Esophagus muscularis mucosa (tissue), 4 donors: Measurements from ENCODE around the gene SLC12A6. TPM values are rescaled to one million over a fixed set of nuclear protein-coding genes. Genes with fewer than 3 reads are reported as not detected.
"Not testable (repeated sequence)": the region's sequence is repeated elsewhere in the genome, so short reads cannot be mapped to it uniquely, and the experiment has no call there.

Experiments
- DNase-seq: peaks from one replicate; pipeline ENCODE4 v3.0.0-alpha.2; 2017; ENCODE audit errors: extremely low spot score
- H3K27ac ChIP-seq, 4 donors: fragments of 200-600 bp; sonication (generic); replicated peaks in 1 of 4; 1 replicate in 3 of 4; 2 replicates in 1 of 4; pipeline ENCODE4 v1.5.1; 2016 to 2019; ENCODE audit warnings: mild to moderate bottlenecking in 1 of 4
- H3K27me3 ChIP-seq, 4 donors: fragments of 200-600 bp; sonication (generic); one replicate each; pipeline versions ENCODE4 v1.5.1 to v1.6.0; 2016 to 2019
- H3K36me3 ChIP-seq, 4 donors: fragments of 200-600 bp; sonication (generic); one replicate each; pipeline ENCODE4 v1.5.1; 2016 to 2019
- H3K4me1 ChIP-seq, 4 donors: fragments of 200-600 bp; sonication (generic); one replicate each; pipeline ENCODE4 v1.5.1; 2016 to 2019
- H3K4me3 ChIP-seq, 4 donors: fragments of 200-600 bp; sonication (generic); 1 replicate in 2 of 4; 2 replicates in 2 of 4; pipeline ENCODE4 v1.5.1; 2016 to 2019; ENCODE audit warnings: mild to moderate bottlenecking in 4 of 4, moderate library complexity in 1 of 4
- H3K9me3 ChIP-seq, 4 donors: fragments of 200-600 bp; sonication (generic); 1 replicate in 3 of 4; 2 replicates in 1 of 4; pipeline ENCODE4 v1.5.1; 2016 to 2019
- CTCF ChIP-seq, 3 experiments: fragments of 200-600 bp in 2 of 3; fragments of 450-650 bp in 1 of 3; sonication (generic) in 2 of 3; IDR thresholded peaks; one replicate each; pipeline ENCODE4 v1.5.1; 2017 to 2019; ENCODE audit warnings: antibody characterized with exemption in 3 of 3, mild to moderate bottlenecking in 2 of 3, moderate library complexity in 1 of 3
- EP300 ChIP-seq: sonication (generic); formaldehyde crosslinking; IDR thresholded peaks from one replicate; pipeline ENCODE4 v1.6.1; 2017; ENCODE audit warnings: antibody characterized with exemption
- POLR2A ChIP-seq: fragments of 450-650 bp; IDR thresholded peaks from one replicate; pipeline ENCODE4 v1.6.1; 2017; ENCODE audit warnings: antibody characterized with exemption, moderate library complexity, mild to moderate bottlenecking, low read depth
- POLR2AphosphoS5 ChIP-seq, 2 donors: sonication (generic); formaldehyde crosslinking; IDR thresholded peaks; one replicate each; pipeline ENCODE4 v1.6.1; 2017; ENCODE audit warnings: antibody characterized with exemption in 2 of 2
- WGBS: methylation state at CpG from one replicate; pipeline ENCODE4 v1.1.5; 2018; 5-methylcytosine and 5-hydroxymethylcytosine counted together
- intact Hi-C: fragments of 100-400 bp; cut with DNase I; formaldehyde crosslinking; loops from one replicate; pipeline ENCODE4 v1.15.1; 2023
- total RNA-seq, 4 donors: library from RNA; depleted of rRNA; stranded (reverse); fragments of >200 nt; gene quantifications; one replicate each; pipeline versions ENCODE4 v1.1.0 to v1.2.1, GENCODE V29; 2016

SLC12A6 gene
- total RNA-seq, 4 donors from 2014 or later: 16.1 to 21.4 (median 16.3) TPM

GRCh38 chr15:34353627-34354026 lies 16.0 kb upstream of the SLC12A6 start:
- no peak overlapping the region for H3K4me3 ChIP-seq
- 67% methylated on average over 1 of the region's 2 CpGs for WGBS
- H3K27me3 ChIP-seq: no peaks in the 10 kb centered on the region
- intact Hi-C loops: no loop called here
- TF ChIP-seq EP300 (no peak), POLR2AphosphoS5 (IDR thresholded peaks at IDR 0.05) (no peak), CTCF (IDR thresholded peaks at IDR 0.05) (no peak), POLR2A (no peak)
- no peaks in the 10 kb centered on the region for H3K4me1 ChIP-seq
- peaks cover 16 to 43% (median 34%) of the 10 kb centered on the region in 4 donors for H3K36me3 ChIP-seq
- no peak for DNase-seq
- no peaks in the 10 kb centered on the region for H3K9me3 ChIP-seq
- H3K27ac ChIP-seq: no peak overlapping the region

GRCh38 chr15:34352996-34353395 lies 15.4 kb upstream of the SLC12A6 start:
- H3K9me3 ChIP-seq: not testable (repeated sequence)

GRCh38 chr15:34349769-34350168 lies 12.2 kb upstream of the SLC12A6 start:
- intact Hi-C loops: loop anchor here (10.0 kb wide), 1 partner anchor 235 kb away; the partner anchor contains the start of gene GOLGA8B

More at GRCh38 chr15:34352996-34353395, 15.4 kb upstream of the SLC12A6 start:
- H3K4me3 ChIP-seq, H3K27ac ChIP-seq, H3K27me3 ChIP-seq, DNase-seq, intact Hi-C loops, H3K4me1 ChIP-seq: not testable (repeated sequence)
- 98% methylated on average over 12 of the region's 12 CpGs for WGBS
- peaks cover 15 to 36% (median 28%) of the 10 kb centered on the region in 4 donors for H3K36me3 ChIP-seq

GRCh38 chr15:34348735-34349300 lies 11.2 kb upstream of the SLC12A6 start:
- WGBS: 88% methylated on average over 1 of the region's 1 CpG
- Histone ChIP-seq H3K27ac (no peak overlapping the region), H3K36me3 (no peaks in the 10 kb centered on the region), H3K9me3 (no peaks in the 10 kb centered on the region), H3K4me1 (no peaks in the 10 kb centered on the region), H3K4me3 (no peak overlapping the region), H3K27me3 (no peaks in the 10 kb centered on the region)
- no peak for DNase-seq
- TF ChIP-seq CTCF (IDR thresholded peaks at IDR 0.05) (no peak), POLR2A (no peak), EP300 (no peak)
- intact Hi-C loops: loop anchor here (10.0 kb wide), 1 partner anchor 236 kb away; the partner anchor contains the start of gene GOLGA8B

More at GRCh38 chr15:34349769-34350168, 12.2 kb upstream of the SLC12A6 start:
- TF ChIP-seq EP300: no peak
- Histone ChIP-seq H3K27ac (no peak overlapping the region), H3K4me3 (no peak overlapping the region), H3K4me1 (no peaks in the 10 kb centered on the region), H3K27me3 (no peaks in the 10 kb centered on the region), H3K9me3 (no peaks in the 10 kb centered on the region), H3K36me3 (peaks cover 0 to 5% (median 2%) of the 10 kb centered on the region in 4 donors)
- DNase-seq: no peak
- 87% methylated on average over 4 of the region's 4 CpGs for WGBS

GRCh38 chr15:34347951-34348638 lies 10.5 kb upstream of the SLC12A6 start:
- no peak for DNase-seq
- TF ChIP-seq POLR2A (no peak), POLR2AphosphoS5 (IDR thresholded peaks at IDR 0.05) (no peak), CTCF (IDR thresholded peaks at IDR 0.05) (no peak), EP300 (no peak)
- Histone ChIP-seq H3K27me3 (no peaks in the 10 kb centered on the region), H3K36me3 (no peaks in the 10 kb centered on the region), H3K4me1 (peaks cover 0 to 4% (median 0%) of the 10 kb centered on the region in 4 donors), H3K9me3 (no peaks in the 10 kb centered on the region), H3K4me3 (no peak overlapping the region), H3K27ac (no peak overlapping the region)
- 85% methylated on average over 13 of the region's 13 CpGs for WGBS
- intact Hi-C loops: loop anchor here (10.0 kb wide), 1 partner anchor 237 kb away; the partner anchor contains the start of gene GOLGA8B
